GM03348 (cell line): ENCODE measurements around the gene PRDM2.

Experiments used
- DNase-seq: peaks from one replicate; pipeline ENCODE4 v3.0.0; 2012; ENCODE audit warnings: low spot score

PRDM2 gene

DNA sequence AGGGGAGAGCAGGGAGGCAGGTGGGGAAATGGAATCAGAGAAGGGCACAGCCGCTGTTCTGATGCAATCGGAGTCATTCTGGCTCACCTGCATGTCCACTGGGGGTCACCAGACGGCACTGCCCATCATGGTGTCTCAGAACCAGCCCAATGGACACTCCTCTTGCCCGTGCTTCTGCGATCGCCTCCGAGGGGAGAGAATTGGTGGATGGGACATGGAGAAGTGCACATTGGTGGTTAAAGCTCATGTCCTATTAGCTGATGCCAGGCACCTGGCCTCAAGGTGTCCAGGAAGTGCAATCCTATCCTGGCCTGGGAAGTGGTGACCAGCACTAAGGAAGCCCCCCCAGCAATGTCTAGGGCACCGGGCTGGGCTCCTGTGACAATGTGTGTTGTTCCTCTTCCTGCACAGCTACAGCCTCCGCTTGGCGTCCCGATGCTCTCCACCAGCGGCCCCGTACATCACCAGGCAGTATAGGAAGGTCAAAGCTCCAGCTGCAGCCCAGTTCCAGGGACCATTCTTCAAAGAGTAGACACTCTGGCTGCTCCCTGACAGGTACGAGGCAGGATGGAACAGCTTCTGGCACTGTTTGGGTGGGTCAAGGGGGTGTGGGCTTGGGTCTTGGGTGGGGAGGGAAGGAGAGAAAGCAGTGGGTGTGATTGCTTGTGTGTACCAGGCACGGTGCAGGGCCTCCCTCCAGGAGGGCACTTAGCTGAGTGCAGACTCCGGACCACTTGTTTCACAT lies 116.2 kb downstream of the PRDM2 start:
- no peak for DNase-seq

GRCh38 chr1:13817906-13818305 lies 117.9 kb downstream of the PRDM2 start:
- no peak for DNase-seq

DNA sequence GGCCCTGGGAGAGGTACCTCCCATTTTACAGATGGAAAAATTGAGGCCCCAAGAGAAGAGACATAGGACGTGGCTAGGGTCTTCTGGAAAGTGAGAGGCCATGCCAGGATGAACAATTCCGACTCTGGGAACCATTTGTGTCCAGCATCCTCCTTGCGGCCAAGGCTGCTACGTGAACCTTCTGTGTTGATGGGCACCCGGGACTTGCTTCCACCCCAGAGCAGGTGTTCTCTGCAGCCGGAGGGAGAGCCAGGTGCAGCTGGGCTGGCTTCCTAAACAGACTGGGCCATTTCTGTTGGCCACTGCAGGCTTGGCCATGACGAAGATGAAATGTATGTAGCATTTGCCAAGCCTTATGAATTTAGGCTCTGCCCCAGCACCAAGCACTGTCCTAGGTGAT lies 118.9 kb downstream of the PRDM2 start:
- no peak for DNase-seq

GRCh38 chr1:13819642-13820041 lies 119.7 kb downstream of the PRDM2 start:
- DNase-seq = no peak

- DNase-seq = no peak
Measured at GRCh38 chr1:13820055-13820454, 120.1 kb downstream of the PRDM2 start.

DNA sequence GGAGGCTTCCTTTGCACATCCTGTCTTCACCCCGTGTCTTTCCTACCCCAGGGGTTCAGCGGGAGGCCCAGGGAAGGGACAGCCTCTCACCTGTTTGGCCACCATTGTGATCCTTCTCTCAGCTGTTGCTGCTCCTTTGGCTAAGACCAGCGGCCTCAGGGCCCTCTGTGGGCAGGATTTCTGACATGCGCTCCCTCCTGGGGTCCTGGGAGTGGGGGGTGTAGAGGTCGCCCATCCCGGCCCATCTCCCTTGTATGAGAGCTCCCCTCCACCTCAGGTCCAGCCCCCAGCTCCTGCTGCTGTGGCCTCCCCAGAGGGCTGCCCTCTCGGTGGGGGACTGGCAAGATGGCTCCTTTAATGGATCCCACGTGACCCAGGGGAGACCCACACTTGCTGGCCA lies 120.5 kb downstream of the PRDM2 start:
- DNase-seq = no peak

GRCh38 chr1:13823126-13823880 lies 123.3 kb downstream of the PRDM2 start:
- no peak for DNase-seq

GRCh38 chr1:13823936-13824335 lies 123.9 kb downstream of the PRDM2 start:
- DNase-seq = no peak

DNA sequence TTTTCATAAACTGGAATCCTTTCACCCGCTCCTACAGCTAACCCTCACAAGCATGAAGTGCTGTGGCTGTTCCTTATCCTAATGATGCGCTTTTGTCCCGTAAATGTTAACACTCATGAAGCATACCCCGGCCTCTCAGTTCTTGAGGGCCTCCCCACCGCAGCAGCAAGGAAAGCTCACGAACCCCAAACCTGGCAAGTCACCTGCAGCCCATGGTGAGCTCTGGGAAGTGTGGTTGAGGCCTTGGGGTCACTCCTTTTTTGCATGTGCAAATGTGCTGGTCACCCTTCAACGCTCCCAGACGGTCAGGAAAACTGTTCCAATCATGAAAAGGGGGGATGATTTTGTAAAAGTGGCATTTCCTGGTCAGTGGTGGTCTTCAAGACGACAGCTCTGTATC lies 124.6 kb downstream of the PRDM2 start:
- no peak for DNase-seq

- no peak for DNase-seq
Measured at GRCh38 chr1:13825033-13825432, 125.0 kb downstream of the PRDM2 start.

GRCh38 chr1:13826009-13826408 lies 126.0 kb downstream of the PRDM2 start:
- DNase-seq = no peak

GRCh38 chr1:13826591-13826990 lies 126.6 kb downstream of the PRDM2 start:
- DNase-seq = no peak

GRCh38 chr1:13828454-13829151 lies 128.6 kb downstream of the PRDM2 start:
- no peak for DNase-seq

- peak; percentile 4 for DNase-seq
Measured at GRCh38 chr1:13829152-13829769, 129.3 kb downstream of the PRDM2 start.

GRCh38 chr1:13830170-13830569 lies 130.2 kb downstream of the PRDM2 start:
- no peak for DNase-seq

DNA sequence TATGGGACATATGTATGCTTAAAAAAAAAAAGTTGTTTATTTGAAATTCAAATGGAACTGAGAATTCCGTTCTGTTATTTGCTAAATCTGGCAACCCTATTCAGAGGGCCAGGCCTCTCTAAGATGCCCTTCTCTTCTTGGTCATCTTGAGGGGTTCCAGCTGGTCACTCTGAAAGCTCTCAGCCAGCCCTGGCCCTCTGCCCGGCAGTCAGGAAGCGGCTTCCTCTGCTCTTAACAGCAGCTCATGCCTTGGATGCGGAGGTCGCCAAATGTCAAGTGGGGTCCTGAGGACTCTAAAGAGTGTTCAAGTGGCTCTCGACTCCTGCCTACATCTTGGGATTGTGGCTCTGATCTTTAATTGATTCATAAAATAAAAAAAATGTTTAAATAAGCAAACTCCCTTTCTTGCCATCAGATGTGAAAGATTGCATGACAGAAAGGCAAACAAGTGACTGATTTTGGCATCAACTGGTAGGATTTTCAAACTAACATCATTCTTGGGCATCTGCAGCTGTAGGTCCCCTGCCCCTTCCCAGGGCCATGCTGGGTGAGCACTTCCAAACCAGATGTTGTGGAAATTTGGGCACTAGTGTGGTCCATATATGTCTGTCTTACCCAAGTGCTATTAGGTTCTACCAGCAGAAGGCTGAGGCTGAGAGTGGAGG lies 130.8 kb downstream of the PRDM2 start:
- DNase-seq = peak; percentile 5

DNA sequence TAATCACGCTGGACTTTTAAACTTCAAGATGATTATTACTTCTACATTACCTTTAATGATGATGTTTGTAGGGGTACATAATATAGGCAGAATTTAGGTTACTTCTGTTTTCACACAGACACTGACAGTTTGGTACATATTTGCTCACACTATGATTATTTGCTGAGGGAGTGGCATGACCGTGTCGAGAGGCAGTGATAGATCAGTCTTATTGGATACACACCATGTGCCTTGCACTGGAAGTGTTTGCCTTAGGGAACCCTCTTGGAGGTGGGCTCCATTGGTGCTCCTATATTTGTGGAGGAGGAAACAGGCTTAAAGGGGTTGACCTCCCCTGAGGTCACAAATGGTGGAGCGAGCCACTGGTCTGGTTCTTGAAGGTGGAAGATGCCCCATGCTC lies 132.1 kb downstream of the PRDM2 start:
- no peak for DNase-seq

DNA sequence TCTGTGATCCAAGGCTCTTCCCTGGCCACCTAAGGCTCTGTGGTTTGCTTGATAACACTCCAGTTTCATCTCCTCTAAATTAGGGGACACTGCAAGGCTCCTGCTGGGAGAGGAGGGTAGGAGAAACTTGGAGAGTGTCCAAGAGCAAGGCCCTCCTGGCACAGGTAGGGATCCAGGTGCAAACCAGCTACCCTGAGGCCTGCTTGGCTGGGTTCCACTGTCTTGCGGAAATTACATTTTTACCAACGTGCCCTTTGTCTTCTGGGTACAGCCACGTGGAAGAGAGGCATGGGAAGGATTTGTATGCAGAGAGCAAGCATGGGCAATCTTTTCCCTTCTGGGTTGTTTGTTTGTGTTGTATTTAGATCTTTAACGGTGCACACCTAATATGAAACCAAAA lies 132.5 kb downstream of the PRDM2 start:
- DNase-seq = peak; percentile 1

DNA sequence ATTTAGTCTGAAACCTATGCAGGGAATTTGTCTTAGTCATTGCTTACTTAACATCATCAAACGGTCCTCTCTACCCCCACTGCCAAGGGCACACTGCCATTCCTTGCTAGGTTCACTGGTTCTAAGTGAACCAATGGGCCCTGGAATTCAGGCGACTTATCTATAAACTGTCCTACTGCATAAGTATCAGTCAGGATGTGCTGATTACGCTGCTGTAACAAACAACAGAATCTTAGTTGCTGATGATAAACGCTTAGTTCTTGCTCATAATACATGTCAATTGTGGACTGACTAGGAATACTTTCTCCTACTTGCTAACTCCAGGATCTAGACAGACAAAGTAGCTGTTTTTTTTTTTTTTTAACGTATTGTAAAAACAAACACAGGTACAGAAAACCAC lies 136.1 kb downstream of the PRDM2 start:
- peak; percentile 2 for DNase-seq

GRCh38 chr1:13836631-13837030 lies 136.6 kb downstream of the PRDM2 start:
- no peak for DNase-seq

GRCh38 chr1:13838236-13838635 lies 138.2 kb downstream of the PRDM2 start:
- DNase-seq = no peak

- no peak for DNase-seq
Measured at GRCh38 chr1:13842497-13842896, 142.5 kb downstream of the PRDM2 start.
